ENCODE results near the gene OSBPL9.

Gene OSBPL9

GRCh38 chr1:51755437-51755836, 138.5 kb downstream of the OSBPL9 start:
- no peak overlapping the region for H3K4me3 ChIP-seq (ENCODE audit: low read depth, low read length)
- no peaks in the 10 kb centered on the region for H3K9me3 ChIP-seq
- H3K36me3 ChIP-seq, result no peaks in the 10 kb centered on the region
- no peak for DNase-seq
- no peaks in the 10 kb centered on the region for H3K4me1 ChIP-seq
- H3K27me3 ChIP-seq, result no peaks in the 10 kb centered on the region
- TF ChIP-seq CTCF (IDR thresholded peaks at IDR 0.05; ENCODE audit: low read depth, low read length), result no peak

GRCh38 chr1:51756290-51756689, 139.4 kb downstream of the OSBPL9 start:
- Histone ChIP-seq H3K4me3 (ENCODE audit: low read depth, low read length) (no peak overlapping the region), H3K36me3 (no peaks in the 10 kb centered on the region), H3K9me3 (no peaks in the 10 kb centered on the region), H3K4me1 (no peaks in the 10 kb centered on the region), H3K27me3 (no peaks in the 10 kb centered on the region)
- TF ChIP-seq CTCF (IDR thresholded peaks at IDR 0.05; ENCODE audit: low read depth, low read length), result no peak
- DNase-seq, result no peak

- no peak for TF ChIP-seq CTCF (IDR thresholded peaks at IDR 0.05; ENCODE audit: low read depth, low read length)
- Histone ChIP-seq H3K9me3 (no peaks in the 10 kb centered on the region), H3K4me1 (no peaks in the 10 kb centered on the region), H3K36me3 (no peaks in the 10 kb centered on the region), H3K4me3 (ENCODE audit: low read depth, low read length) (no peak overlapping the region), H3K27me3 (no peaks in the 10 kb centered on the region)
- no peak for DNase-seq
These were observed 141.4 kb downstream of the OSBPL9 start for GRCh38 chr1:51758310-51758709.

- Histone ChIP-seq H3K4me1 (no peaks in the 10 kb centered on the region), H3K27me3 (no peaks in the 10 kb centered on the region), H3K4me3 (ENCODE audit: low read depth, low read length) (no peak overlapping the region), H3K9me3 (no peaks in the 10 kb centered on the region), H3K36me3 (no peaks in the 10 kb centered on the region)
- DNase-seq, result no peak
- no peak for TF ChIP-seq CTCF (IDR thresholded peaks at IDR 0.05; ENCODE audit: low read depth, low read length)
These were observed 144.0 kb downstream of the OSBPL9 start for GRCh38 chr1:51760872-51761271.

GRCh38 chr1:51761351-51761750, 144.5 kb downstream of the OSBPL9 start:
- DNase-seq, result no peak
- no peaks in the 10 kb centered on the region for H3K36me3 ChIP-seq
- no peaks in the 10 kb centered on the region for H3K4me1 ChIP-seq
- no peaks in the 10 kb centered on the region for H3K27me3 ChIP-seq
- no peak overlapping the region for H3K4me3 ChIP-seq (ENCODE audit: low read depth, low read length)
- no peak for TF ChIP-seq CTCF (IDR thresholded peaks at IDR 0.05; ENCODE audit: low read depth, low read length)
- no peaks in the 10 kb centered on the region for H3K9me3 ChIP-seq

- Histone ChIP-seq H3K27me3 (no peaks in the 10 kb centered on the region), H3K4me1 (no peaks in the 10 kb centered on the region), H3K36me3 (no peaks in the 10 kb centered on the region), H3K9me3 (no peaks in the 10 kb centered on the region), H3K4me3 (ENCODE audit: low read depth, low read length) (no peak overlapping the region)
- TF ChIP-seq CTCF (IDR thresholded peaks at IDR 0.05; ENCODE audit: low read depth, low read length), result peak; percentile 69
- DNase-seq, result peak; percentile 9
These were observed 152.2 kb downstream of the OSBPL9 start for GRCh38 chr1:51768971-51769588.

Data from BE2C (cell line).